NCI-H446 (cell line): Measurements from ENCODE around the gene TMTC2.
A peak's percentile ranks its signal among the peaks of the same experiment; 100 is the strongest.

Experiments
- DNase-seq, 2 experiments: peaks; one replicate each; lab custom pipeline; 2025; lab: John Stamatoyannopoulos, UW

Gene TMTC2

GRCh38 chr12:83015390-83016217 lies 328.9 kb downstream of the TMTC2 start:
- peak in 1 of 2 experiments; percentile 37 for DNase-seq

DNA sequence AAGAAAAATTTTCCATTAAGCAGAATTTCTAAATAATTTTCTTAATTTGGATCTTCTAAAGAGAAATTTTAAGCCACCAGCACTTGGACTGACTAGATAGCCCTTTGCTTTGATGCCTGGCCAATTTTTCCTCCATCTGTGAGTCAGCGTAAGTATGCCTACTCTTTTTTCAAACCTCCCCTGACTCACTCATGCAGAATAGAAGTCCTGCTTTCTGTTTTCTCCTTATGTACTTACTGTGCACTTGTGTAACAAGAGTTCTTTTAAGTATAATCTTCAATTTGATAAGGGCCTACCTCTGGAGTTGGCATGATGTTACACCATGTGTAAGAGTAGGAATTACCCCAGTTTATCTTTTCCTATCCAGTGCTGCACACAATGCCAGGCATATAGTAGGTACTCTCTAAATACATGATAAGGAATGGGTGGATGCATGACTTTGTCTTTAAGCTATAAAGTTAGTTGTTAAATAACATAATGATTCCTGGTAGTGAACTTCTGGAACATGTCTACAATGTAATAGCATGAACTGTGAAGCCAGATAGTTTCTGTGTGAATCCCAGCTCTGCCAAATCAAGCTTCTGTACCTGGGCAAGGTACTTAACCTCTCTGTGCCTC lies 329.6 kb downstream of the TMTC2 start:
- DNase-seq = peak in 1 of 2 experiments; percentile 71

- DNase-seq = no peak
Measured at GRCh38 chr12:83016991-83017390, 330.3 kb downstream of the TMTC2 start.

DNA sequence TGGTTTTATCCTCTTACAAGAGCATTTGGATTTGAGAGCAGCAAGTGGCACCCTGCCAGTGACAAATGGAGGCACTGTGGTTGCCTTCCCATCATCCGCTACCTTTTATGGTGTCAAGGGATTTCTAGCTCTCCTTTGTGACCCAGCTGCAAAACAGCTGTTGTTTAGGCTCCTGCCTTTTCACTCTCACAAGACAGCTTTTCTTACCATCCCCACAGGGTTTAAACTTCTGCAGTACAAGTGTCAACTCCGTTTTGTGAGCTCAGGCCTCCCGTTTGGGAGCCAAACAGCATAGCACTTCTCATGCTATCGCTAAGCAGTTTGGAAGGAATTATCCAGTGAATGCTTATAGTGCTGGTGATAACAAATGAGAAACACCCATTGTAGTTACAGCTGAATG lies 331.4 kb downstream of the TMTC2 start:
- no peak for DNase-seq

- no peak for DNase-seq
Measured at GRCh38 chr12:83027021-83027723, 340.5 kb downstream of the TMTC2 start.

GRCh38 chr12:83031196-83031595 lies 344.5 kb downstream of the TMTC2 start:
- no peak for DNase-seq

DNA sequence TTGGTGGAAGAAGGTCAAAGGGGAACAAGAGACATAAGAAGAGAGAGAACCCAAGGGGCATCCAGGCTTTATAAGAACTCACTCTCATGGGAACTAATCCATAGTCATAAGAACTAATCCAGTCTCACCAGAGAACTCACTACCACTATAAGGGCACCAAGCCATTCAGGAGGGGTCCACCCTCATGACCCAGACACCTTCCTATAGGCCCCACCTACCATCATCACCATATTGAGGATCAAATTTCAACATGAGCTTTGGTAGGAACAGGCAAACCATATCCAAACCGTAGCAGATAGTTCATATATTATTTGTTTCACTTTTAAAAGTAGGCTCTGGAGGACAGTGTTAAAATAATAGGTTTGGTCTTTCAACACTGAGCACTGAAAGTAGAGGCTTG lies 350.1 kb downstream of the TMTC2 start:
- DNase-seq = no peak

DNA sequence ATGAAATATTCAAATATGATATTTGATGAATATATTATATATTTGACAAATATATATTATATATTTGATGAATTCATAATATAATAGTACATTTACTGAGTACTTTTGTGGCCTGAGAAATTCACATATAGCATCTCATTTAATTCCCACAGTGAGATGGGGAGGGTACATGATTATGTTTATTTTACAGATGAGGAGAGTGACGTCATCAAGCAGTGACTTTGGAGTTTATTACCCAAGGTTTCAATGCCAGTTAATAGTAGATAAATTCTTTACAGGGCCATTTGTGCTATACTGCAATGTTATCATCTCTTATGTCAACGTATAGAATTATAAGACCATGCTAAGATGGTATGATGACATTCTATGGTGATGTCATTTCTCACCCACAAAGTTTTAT lies 352.7 kb downstream of the TMTC2 start:
- no peak for DNase-seq

GRCh38 chr12:83040339-83040738 lies 353.6 kb downstream of the TMTC2 start:
- no peak for DNase-seq

- no peak for DNase-seq
Measured at GRCh38 chr12:83040991-83041390, 354.3 kb downstream of the TMTC2 start.

- DNase-seq = peak in 1 of 2 experiments; percentile 31
Measured at GRCh38 chr12:83042441-83043200, 355.9 kb downstream of the TMTC2 start.

DNA sequence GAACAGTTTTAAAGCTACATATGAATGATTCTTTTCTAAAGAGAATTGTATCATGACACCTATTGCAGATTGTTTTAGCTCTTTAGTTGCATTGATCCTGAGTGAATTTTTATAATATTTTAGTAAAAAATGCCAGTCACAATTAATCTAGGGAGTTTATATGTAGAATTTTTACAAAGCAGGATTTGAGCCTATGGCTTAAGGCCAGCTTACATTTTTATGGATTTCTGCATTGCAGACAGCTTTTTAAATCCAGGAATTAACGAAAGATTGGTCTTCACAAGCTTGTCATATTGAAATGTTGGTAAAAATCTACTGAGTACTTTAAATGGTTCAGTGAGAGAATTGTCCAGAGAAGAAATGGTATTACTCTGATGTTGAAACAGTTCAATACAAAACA lies 358.0 kb downstream of the TMTC2 start:
- no peak for DNase-seq

DNA sequence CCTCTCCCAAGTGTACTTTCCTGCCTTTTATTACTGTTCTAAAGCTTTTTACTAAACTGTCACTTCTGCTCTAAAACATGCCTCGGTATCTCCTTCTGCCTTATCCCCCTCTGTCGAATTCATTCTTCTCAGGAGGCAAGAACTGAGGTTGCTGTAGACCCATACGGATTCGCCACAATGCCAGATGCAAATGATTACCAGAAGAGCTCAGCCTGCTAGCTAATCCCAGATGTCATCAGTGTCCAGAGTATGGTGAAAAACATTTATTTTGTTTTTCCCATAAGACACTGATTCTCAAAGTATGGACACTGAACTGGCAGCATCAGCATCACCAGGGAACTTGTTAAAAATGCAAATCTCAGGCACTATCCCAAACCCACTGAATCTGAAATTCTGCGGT lies 359.3 kb downstream of the TMTC2 start:
- DNase-seq = no peak

DNA sequence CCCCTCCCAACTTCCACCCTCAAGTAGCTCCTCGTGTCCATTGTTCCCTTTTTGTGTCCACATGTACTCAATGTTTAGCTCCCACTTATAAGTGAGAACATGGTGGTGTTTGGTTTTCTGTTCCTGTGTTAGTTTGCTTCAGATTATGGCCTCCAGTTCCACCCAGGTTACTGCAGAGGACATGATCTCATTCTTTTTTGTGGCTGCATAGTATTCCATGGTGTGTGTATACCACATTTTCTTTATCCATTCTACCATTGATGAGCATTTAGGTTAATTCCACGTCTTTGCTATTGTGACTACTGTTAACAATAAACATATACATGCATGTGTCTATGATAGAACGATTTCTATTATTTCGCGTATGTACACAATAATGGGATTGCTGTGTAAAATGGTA lies 362.6 kb downstream of the TMTC2 start:
- no peak for DNase-seq

DNA sequence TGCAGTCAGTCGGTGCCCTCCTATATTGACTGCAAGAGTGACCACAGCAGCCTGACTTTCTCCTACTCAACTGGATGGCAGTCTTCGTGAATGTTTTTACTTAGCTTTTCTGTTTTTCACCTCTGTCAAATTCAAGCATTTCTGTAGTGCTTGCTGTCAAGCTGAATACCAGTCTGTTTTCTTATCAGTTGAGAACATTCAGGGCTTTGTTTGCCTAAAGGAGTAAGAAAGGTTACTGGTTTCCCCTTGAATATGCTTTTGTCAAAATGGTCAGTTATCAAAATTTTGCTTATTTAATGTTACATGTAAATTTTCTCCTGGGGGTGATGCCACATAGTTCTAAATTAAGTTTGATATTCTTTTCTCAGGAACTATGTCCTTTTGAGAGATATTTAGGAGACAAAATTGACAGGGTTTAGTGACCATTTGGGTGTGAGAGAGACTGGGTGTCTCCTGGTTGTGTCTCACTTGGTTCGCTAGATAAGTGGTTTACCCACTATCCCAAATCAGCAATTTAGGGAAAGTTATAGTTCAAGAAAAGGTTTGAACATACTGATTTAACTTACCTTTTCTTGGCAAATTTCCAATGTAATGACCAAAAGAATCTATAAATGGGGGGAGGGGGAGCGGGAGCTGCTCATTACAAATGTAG lies 366.3 kb downstream of the TMTC2 start:
- DNase-seq = no peak

DNA sequence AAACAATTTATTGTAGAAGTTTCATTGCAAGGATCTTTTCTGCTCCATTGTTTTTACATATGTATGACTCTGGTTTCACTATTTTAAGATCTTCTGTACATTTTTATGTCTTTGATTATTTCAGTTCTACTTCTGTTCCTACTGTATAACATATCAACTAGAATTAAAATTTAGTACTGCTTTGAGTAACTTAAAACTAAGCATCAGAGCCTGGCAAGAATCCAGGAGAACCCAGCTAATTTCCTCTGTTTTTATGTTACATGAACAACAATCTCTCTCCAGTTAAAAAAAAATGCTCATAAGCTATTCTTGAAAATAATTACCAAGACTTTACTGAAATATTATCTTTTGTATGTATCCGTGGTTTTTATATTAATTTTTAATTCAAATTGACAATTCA lies 370.7 kb downstream of the TMTC2 start:
- DNase-seq = no peak

- no peak for DNase-seq
Measured at GRCh38 chr12:83059107-83059506, 372.4 kb downstream of the TMTC2 start.

DNA sequence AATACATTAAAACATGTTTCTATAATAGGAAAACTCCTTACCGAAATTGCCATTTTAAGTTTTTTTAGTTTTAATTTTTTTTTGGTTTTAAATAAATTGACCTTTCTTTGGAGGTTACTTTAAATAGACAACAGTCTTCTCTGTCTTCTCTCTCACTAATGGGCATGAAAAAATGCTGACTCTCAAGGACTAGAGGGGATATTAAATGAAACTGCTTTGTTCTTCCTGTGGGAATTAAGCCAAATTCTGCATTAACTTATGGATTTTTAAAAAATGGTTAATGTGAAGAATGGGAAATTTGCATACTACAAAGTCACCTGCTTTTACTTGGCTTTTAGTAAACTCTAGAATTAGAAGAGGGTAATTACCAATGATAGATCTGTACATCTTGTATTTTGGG lies 378.9 kb downstream of the TMTC2 start:
- DNase-seq = no peak

GRCh38 chr12:83067981-83068380 lies 381.3 kb downstream of the TMTC2 start:
- DNase-seq = no peak

GRCh38 chr12:83074358-83074894 lies 387.7 kb downstream of the TMTC2 start:
- DNase-seq = no peak

- no peak for DNase-seq
Measured at GRCh38 chr12:83075471-83075870, 388.8 kb downstream of the TMTC2 start.
